Osteocyte (in vitro differentiated cells): Measurements from ENCODE around the gene CIRBP. TPM values are rescaled to one million over a fixed set of nuclear protein-coding genes. Genes with fewer than 3 reads are reported as not detected.

Experiments used
- DNase-seq: peaks from one replicate; pipeline ENCODE4 v3.0.0; 2021; ENCODE audit warnings: mixed read lengths; ENCODE audit not compliant: unreplicated experiment; ENCODE audit errors: extremely low spot score
- H3K27ac Mint-ChIP-seq: one replicate; pipeline ENCODE4 v1.8.0; 2021; ENCODE audit warnings: mild to moderate bottlenecking, mixed read lengths; ENCODE audit not compliant: unreplicated experiment
- H3K27me3 Mint-ChIP-seq: one replicate; pipeline ENCODE4 v1.8.0; 2021; ENCODE audit warnings: mixed read lengths; ENCODE audit not compliant: unreplicated experiment
- H3K36me3 Mint-ChIP-seq: one replicate; pipeline ENCODE4 v1.8.0; 2021; ENCODE audit warnings: mixed read lengths; ENCODE audit not compliant: unreplicated experiment
- H3K4me1 Mint-ChIP-seq: one replicate; pipeline ENCODE4 v1.8.0; 2021; ENCODE audit warnings: mixed read lengths; ENCODE audit not compliant: unreplicated experiment
- H3K4me3 Mint-ChIP-seq: one replicate; pipeline ENCODE4 v1.8.0; 2021; ENCODE audit warnings: mild to moderate bottlenecking, moderate library complexity, mixed read lengths; ENCODE audit not compliant: unreplicated experiment
- H3K9me3 Mint-ChIP-seq: one replicate; pipeline ENCODE4 v1.8.0; 2021; ENCODE audit warnings: mixed read lengths; ENCODE audit not compliant: unreplicated experiment
- total RNA-seq: library from RNA; stranded (reverse); gene quantifications from 2 replicates; pipeline ENCODE4 v1.2.1, GENCODE V29; 2021
- TF ChIP-seq, protein P1 (sequence below): fragments of 200-600 bp; sonication (generic); IDR thresholded peaks from 2 replicates; pipeline ENCODE4 v1.5.0; 2021; ENCODE audit warnings: antibody characterized with exemption, mild to moderate bottlenecking, moderate library complexity

Gene CIRBP
- total RNA-seq, 1 donor from 2014 or later = 408 TPM

DNA sequence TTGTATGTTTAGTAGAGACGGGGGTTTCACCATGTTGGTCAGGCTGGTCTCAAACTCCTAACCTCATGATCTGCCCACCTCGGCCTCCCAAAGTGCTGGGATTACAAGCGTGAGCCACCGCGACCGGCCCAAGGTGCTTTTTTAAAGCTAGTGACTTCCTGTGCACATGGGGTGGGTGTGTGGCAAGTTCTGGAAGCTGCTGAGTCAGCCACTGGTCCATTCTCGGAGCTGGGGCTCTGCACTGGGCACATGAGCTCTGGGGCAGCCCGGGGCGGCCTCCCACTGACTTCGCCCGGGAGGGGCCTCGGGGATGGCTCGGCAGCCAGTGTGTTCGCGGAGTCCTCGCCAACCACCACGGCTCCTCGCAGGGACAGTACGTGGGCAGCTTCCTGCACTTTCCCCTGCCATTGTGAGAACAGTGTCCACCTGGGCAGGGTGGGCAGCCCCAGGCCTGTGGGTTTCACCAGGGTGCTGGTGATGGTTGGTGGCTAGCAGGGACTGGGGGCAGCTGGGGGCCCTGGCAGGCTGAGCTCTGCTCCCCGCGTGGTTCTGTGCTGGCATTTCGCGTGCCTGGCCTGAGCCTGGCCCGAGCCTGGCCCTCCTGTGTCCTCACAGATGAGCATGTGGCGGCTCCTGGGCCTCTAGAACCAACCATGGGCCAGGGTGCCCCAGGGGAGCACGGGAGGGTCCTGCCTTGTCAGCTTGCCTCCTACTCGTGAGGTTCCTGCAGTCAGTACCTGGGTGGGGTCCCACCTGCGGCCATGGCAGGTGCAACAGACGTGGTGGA, 43.5 kb upstream of the CIRBP start:
- DNase-seq = no peak
- peaks cover 3% of the 10 kb centered on the region for H3K4me1 Mint-ChIP-seq
- H3K27me3 Mint-ChIP-seq = no peaks in the 10 kb centered on the region
- peaks cover 2% of the 10 kb centered on the region for H3K36me3 Mint-ChIP-seq
- no peak overlapping the region for H3K4me3 Mint-ChIP-seq
- peak overlapping the region; percentile 18 for H3K27ac Mint-ChIP-seq
- TF ChIP-seq, protein P1, sequence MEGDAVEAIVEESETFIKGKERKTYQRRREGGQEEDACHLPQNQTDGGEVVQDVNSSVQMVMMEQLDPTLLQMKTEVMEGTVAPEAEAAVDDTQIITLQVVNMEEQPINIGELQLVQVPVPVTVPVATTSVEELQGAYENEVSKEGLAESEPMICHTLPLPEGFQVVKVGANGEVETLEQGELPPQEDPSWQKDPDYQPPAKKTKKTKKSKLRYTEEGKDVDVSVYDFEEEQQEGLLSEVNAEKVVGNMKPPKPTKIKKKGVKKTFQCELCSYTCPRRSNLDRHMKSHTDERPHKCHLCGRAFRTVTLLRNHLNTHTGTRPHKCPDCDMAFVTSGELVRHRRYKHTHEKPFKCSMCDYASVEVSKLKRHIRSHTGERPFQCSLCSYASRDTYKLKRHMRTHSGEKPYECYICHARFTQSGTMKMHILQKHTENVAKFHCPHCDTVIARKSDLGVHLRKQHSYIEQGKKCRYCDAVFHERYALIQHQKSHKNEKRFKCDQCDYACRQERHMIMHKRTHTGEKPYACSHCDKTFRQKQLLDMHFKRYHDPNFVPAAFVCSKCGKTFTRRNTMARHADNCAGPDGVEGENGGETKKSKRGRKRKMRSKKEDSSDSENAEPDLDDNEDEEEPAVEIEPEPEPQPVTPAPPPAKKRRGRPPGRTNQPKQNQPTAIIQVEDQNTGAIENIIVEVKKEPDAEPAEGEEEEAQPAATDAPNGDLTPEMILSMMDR = no peak
- no peaks in the 10 kb centered on the region for H3K9me3 Mint-ChIP-seq

DNA sequence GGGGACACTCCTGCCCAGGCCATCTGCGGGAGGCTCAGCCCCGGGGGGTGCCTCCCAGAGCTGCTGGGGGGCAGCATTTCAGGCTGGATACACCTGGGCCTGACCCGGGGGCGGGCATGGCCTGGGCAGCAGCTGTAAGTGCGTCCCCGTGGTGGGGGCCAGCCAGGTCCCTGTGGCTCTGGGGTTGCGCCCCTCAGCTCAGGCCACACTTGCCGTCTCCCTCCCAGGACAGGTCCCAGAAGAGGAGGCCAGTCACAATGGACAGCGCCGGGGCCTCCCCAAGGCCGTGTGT, 43.0 kb upstream of the CIRBP start:
- H3K27ac Mint-ChIP-seq = no peak overlapping the region
- H3K4me3 Mint-ChIP-seq = no peak overlapping the region
- DNase-seq = no peak
- no peaks in the 10 kb centered on the region for H3K27me3 Mint-ChIP-seq
- peaks cover 3% of the 10 kb centered on the region for H3K4me1 Mint-ChIP-seq
- TF ChIP-seq, protein P1 = no peak
- H3K36me3 Mint-ChIP-seq = peaks cover 2% of the 10 kb centered on the region
- H3K9me3 Mint-ChIP-seq = no peaks in the 10 kb centered on the region

DNA sequence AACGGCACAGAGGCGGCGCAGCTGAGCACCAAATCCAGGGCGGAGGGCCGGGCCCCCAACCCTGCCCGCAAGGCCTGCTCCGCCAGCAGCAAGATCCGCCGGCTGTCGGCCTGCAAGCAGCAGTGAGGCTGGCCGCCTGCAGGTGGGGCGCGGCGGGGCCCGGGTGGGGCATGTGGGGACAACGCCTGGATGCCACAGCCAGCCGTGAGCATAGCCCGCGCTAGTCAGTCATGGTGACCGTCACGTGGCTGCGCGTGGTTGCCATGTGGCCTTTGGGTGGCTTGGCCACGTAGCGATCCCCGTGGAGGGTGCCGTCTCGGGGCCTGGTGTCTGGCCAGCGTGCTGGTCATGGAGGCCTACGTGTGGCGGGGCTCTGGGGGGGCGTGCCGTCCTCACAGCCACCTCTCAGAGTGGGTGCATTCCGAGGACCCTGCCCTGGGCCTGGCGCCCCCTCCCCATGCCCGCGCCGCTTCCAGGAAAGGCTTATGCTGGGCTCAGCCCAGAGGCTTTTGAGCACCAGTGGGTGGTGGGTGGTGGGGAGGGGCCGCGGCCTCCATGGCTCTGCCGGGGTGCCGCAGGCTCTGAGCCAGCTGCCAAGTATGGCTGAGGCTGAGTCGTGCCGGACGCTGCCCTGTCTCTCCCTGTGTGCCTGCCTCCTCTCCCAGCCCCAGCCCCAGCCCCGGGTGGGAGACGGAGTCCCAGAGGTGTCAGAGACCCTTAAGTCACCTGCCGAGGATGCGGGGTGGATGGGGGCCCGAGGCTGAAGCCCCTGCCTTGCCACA, 42.4 kb upstream of the CIRBP start:
- no peak for DNase-seq
- peaks cover 2% of the 10 kb centered on the region for H3K36me3 Mint-ChIP-seq
- TF ChIP-seq, protein P1 = no peak
- no peaks in the 10 kb centered on the region for H3K9me3 Mint-ChIP-seq
- peaks cover 5% of the 10 kb centered on the region for H3K4me1 Mint-ChIP-seq
- H3K4me3 Mint-ChIP-seq = no peak overlapping the region
- no peak overlapping the region for H3K27ac Mint-ChIP-seq
- H3K27me3 Mint-ChIP-seq = no peaks in the 10 kb centered on the region

DNA sequence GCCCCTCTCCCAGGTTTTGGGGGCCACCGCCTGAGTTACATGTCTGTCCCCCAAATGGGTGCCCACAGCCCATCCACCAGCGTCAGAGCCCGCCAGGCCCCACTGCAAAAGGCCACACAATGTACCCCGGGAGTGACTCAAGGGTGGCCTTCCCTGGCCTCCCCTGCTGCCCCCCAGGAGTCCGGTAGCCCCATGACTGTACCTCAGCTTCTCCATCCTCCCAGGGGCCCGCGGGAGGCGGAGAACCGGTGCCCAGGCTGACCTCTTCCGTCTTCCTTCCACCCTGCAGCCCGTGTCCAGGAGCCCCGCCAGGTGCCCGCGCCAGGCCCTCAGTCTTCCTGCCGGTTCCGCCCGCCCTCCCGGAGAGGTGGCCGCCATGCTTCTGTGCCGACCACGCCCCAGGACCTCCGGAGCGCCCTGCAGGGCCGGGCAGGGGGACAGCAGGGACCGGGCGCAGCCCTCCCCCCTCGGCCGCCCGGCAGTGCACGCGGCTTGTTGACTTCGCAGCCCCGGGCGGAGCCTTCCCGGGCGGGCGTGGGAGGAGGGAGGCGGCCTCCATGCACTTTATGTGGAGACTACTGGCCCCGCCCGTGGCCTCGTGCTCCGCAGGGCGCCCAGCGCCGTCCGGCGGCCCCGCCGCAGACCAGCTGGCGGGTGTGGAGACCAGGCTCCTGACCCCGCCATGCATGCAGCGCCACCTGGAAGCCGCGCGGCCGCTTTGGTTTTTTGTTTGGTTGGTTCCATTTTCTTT, 41.7 kb upstream of the CIRBP start:
- no peak overlapping the region for H3K4me3 Mint-ChIP-seq
- H3K4me1 Mint-ChIP-seq = peaks cover 5% of the 10 kb centered on the region
- peaks cover 2% of the 10 kb centered on the region for H3K36me3 Mint-ChIP-seq
- no peaks in the 10 kb centered on the region for H3K9me3 Mint-ChIP-seq
- H3K27me3 Mint-ChIP-seq = no peaks in the 10 kb centered on the region
- H3K27ac Mint-ChIP-seq = no peak overlapping the region
- TF ChIP-seq, protein P1 = no peak
- no peak for DNase-seq
